K562 (cell line): Measurements from ENCODE around the gene COASY. TPM values are rescaled to one million over a fixed set of nuclear protein-coding genes. Genes with fewer than 3 reads are reported as not detected.

Experiments
- ZNF311 ChIP-seq: fragments of 250-450 bp; sonication (Bioruptor Pico); IDR thresholded peaks from 2 replicates; pipeline ENCODE4 v1.4.0; 2020; ENCODE audit warnings: mild to moderate bottlenecking, moderate library complexity
- polyA plus RNA-seq, 8 experiments: library from polyadenylated mRNA; depleted of rRNA in 4 of 8; stranded (reverse) in 5 of 8; unstranded in 3 of 8; fragments of >200 nt; fragmentation: Nextera tagmentation in 2 of 8; fragmentation: Illumina TruSeq in 1 of 8; extraction: Ambion mirVana in 2 of 8; extraction: Trizol in 1 of 8; gene quantifications; 2 replicates each; pipeline versions ENCODE4 v1.2.1 to v1.2.3, GENCODE V29; 2011 to 2014; ENCODE audit warnings: inconsistent platforms in 1 of 8, missing spikeins in 1 of 8
- total RNA-seq, 7 experiments: library from RNA; depleted of rRNA in 6 of 7; stranded (reverse); fragments of >200 nt in 6 of 7; fragmentation: Illumina TruSeq in 2 of 7; extraction: Trizol in 2 of 7; gene quantifications; 2 replicates each; pipeline versions ENCODE4 v1.2.1 to v1.2.3, GENCODE V29; 2011 to 2021; ENCODE audit warnings: low replicate concordance in 1 of 7
- TF ChIP-seq, protein P1 (sequence below): fragments of 450-650 bp; IDR thresholded peaks from 2 replicates; pipeline ENCODE4 v1.6.1; 2014; ENCODE audit warnings: low read depth, mild to moderate bottlenecking, moderate library complexity, borderline replicate concordance
- TF ChIP-seq, protein P2 (sequence below): fragments of 250-450 bp; sonication (Bioruptor Pico); IDR thresholded peaks from 2 replicates; pipeline ENCODE4 v1.4.0; 2020
- TF ChIP-seq, protein P3 (sequence below), 2 experiments: fragments of 450-650 bp; formaldehyde crosslinking in 1 of 2; IDR thresholded peaks; 2 replicates each; pipeline versions ENCODE4 v1.4.0 to v1.6.1; 2014 to 2020; ENCODE audit warnings: mild to moderate bottlenecking in 2 of 2, borderline replicate concordance in 1 of 2, low read depth in 1 of 2

Gene COASY
- total and polyA plus RNA-seq, 9 of the 15 experiments (the other 6 are each of a cell fraction or from before 2014, with no cell fraction given): 25.4 to 175 (median 62.3) TPM

DNA sequence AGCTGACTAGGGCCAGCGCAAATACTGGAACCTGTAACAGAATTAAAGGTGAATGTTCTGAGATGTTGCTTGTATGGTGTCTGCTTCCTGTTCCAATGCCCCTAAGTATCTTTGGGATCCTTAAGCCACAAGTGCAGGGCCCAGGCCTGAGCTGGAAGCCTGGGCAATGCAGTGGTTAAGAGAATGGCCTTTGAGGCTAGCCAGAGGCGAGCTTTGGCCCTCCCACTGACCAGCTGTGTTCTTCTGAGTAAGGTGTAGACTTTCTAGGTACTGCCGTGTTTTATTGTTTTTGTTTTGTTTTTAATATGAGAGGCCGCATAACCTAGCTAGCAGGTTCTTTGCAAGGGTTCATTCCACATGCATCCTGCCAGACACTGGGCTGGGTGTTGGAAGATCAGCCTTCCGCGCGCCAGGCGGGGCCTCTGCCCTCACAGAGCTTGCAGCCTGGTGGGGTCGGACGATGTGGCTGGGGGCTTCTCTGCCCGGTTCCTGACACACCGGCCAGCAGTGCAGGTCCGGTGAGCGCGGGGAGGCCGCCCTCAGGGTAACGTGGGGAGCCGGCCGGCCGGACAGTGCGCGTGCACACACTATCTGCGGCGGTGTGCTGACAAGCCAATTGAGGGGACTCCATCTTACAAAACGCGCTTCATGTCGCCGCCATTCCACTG, 4.4 kb downstream of the COASY start (continued):
- TF ChIP-seq, protein P1, sequence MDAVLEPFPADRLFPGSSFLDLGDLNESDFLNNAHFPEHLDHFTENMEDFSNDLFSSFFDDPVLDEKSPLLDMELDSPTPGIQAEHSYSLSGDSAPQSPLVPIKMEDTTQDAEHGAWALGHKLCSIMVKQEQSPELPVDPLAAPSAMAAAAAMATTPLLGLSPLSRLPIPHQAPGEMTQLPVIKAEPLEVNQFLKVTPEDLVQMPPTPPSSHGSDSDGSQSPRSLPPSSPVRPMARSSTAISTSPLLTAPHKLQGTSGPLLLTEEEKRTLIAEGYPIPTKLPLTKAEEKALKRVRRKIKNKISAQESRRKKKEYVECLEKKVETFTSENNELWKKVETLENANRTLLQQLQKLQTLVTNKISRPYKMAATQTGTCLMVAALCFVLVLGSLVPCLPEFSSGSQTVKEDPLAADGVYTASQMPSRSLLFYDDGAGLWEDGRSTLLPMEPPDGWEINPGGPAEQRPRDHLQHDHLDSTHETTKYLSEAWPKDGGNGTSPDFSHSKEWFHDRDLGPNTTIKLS: peak; percentile 20; the same call in 1 of the 2 replicates
- TF ChIP-seq ZNF311 (CRISPR knock-in tag): peak; percentile 63; the same call in 1 of the 2 replicates
- TF ChIP-seq, protein P2, sequence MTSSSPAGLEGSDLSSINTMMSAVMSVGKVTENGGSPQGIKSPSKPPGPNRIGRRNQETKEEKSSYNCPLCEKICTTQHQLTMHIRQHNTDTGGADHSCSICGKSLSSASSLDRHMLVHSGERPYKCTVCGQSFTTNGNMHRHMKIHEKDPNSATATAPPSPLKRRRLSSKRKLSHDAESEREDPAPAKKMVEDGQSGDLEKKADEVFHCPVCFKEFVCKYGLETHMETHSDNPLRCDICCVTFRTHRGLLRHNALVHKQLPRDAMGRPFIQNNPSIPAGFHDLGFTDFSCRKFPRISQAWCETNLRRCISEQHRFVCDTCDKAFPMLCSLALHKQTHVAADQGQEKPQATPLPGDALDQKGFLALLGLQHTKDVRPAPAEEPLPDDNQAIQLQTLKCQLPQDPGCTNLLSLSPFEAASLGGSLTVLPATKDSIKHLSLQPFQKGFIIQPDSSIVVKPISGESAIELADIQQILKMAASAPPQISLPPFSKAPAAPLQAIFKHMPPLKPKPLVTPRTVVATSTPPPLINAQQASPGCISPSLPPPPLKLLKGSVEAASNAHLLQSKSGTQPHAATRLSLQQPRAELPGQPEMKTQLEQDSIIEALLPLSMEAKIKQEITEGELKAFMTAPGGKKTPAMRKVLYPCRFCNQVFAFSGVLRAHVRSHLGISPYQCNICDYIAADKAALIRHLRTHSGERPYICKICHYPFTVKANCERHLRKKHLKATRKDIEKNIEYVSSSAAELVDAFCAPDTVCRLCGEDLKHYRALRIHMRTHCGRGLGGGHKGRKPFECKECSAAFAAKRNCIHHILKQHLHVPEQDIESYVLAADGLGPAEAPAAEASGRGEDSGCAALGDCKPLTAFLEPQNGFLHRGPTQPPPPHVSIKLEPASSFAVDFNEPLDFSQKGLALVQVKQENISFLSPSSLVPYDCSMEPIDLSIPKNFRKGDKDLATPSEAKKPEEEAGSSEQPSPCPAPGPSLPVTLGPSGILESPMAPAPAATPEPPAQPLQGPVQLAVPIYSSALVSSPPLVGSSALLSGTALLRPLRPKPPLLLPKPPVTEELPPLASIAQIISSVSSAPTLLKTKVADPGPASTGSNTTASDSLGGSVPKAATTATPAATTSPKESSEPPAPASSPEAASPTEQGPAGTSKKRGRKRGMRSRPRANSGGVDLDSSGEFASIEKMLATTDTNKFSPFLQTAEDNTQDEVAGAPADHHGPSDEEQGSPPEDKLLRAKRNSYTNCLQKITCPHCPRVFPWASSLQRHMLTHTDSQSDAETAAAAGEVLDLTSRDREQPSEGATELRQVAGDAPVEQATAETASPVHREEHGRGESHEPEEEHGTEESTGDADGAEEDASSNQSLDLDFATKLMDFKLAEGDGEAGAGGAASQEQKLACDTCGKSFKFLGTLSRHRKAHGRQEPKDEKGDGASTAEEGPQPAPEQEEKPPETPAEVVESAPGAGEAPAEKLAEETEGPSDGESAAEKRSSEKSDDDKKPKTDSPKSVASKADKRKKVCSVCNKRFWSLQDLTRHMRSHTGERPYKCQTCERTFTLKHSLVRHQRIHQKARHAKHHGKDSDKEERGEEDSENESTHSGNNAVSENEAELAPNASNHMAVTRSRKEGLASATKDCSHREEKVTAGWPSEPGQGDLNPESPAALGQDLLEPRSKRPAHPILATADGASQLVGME: peak; percentile 73
- TF ChIP-seq, protein P3, sequence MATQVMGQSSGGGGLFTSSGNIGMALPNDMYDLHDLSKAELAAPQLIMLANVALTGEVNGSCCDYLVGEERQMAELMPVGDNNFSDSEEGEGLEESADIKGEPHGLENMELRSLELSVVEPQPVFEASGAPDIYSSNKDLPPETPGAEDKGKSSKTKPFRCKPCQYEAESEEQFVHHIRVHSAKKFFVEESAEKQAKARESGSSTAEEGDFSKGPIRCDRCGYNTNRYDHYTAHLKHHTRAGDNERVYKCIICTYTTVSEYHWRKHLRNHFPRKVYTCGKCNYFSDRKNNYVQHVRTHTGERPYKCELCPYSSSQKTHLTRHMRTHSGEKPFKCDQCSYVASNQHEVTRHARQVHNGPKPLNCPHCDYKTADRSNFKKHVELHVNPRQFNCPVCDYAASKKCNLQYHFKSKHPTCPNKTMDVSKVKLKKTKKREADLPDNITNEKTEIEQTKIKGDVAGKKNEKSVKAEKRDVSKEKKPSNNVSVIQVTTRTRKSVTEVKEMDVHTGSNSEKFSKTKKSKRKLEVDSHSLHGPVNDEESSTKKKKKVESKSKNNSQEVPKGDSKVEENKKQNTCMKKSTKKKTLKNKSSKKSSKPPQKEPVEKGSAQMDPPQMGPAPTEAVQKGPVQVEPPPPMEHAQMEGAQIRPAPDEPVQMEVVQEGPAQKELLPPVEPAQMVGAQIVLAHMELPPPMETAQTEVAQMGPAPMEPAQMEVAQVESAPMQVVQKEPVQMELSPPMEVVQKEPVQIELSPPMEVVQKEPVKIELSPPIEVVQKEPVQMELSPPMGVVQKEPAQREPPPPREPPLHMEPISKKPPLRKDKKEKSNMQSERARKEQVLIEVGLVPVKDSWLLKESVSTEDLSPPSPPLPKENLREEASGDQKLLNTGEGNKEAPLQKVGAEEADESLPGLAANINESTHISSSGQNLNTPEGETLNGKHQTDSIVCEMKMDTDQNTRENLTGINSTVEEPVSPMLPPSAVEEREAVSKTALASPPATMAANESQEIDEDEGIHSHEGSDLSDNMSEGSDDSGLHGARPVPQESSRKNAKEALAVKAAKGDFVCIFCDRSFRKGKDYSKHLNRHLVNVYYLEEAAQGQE (IDR thresholded peaks at IDR 0.05; ENCODE audit: borderline replicate concordance): no peak
- TF ChIP-seq, protein P3 (CRISPR knock-in tag; IDR thresholded peaks at IDR 0.05; ENCODE audit: low read depth): 0 out of 2 replicates have a peak, but pooled peaks have one; percentile 22
